Endothelial cell of umbilical vein (primary cell): Measurements from ENCODE around the gene FAM83D. TPM values are rescaled to one million over a fixed set of nuclear protein-coding genes. Genes with fewer than 3 reads are reported as not detected.

ENCODE experiments used
- BruUV-seq: library from RNA; stranded (reverse); fragments of 400-500 nt; replicated peaks from 2 replicates; lab custom pipeline; 2021; lab: Mats Ljungman, UMichigan
- CTCF ChIA-PET: fragments of 300-600, 350-600 bp; sonication (Branson Sonifier 250); formaldehyde crosslinking; loops from one replicate; lab custom pipeline; 2021; ENCODE audit warnings: antibody characterized with exemption, inconsistent platforms; lab: Charles Lee
- POLR2A ChIA-PET: fragments of 300-600, 350-600 bp; sonication (Branson Sonifier 250); formaldehyde crosslinking; loops from one replicate; lab custom pipeline; 2021; ENCODE audit warnings: antibody characterized with exemption, inconsistent platforms; lab: Charles Lee
- DNase-seq: peaks from one replicate; pipeline ENCODE4 v3.0.0-alpha.2; 2011; ENCODE audit warnings: low read depth, low spot score
- FAIRE-seq: peaks from 2 replicates; lab custom pipeline; 2011; peaks lifted over from hg19 to GRCh38; lab: Jason Lieb, UNC
- H2AFZ ChIP-seq: 2 replicates; pipeline ENCODE4 v1.6.0; 2012; ENCODE audit warnings: low read depth, low read length, control low read depth, inconsistent platforms
- H3K27ac ChIP-seq: 2 replicates; pipeline ENCODE4 v1.5.1; 2011; ENCODE audit warnings: low read depth, mild to moderate bottlenecking, control low read depth, low read length, moderate library complexity; ENCODE audit not compliant: insufficient read depth
- H3K27me3 ChIP-seq, 2 experiments: 2 replicates each; pipeline versions ENCODE4 v1.6.0 to v1.6.1; 2011; ENCODE audit warnings: low read length in 2 of 2, mixed read lengths in 1 of 2; ENCODE audit not compliant: control insufficient read depth in 2 of 2, insufficient read depth in 2 of 2
- H3K36me3 ChIP-seq, 2 experiments: 2 replicates in 1 of 2; 3 replicates in 1 of 2; pipeline ENCODE4 v1.5.1; 2011; ENCODE audit warnings: low read length in 2 of 2, mild to moderate bottlenecking in 1 of 2, moderate library complexity in 1 of 2; ENCODE audit not compliant: control insufficient read depth in 2 of 2, insufficient read depth in 2 of 2; ENCODE audit errors: extremely low read depth in 1 of 2
- H3K4me1 ChIP-seq: 3 replicates; pipeline ENCODE4 v1.5.1; 2011; ENCODE audit warnings: mild to moderate bottlenecking, low read length; ENCODE audit not compliant: control insufficient read depth, insufficient read depth; ENCODE audit errors: extremely low read depth
- H3K4me2 ChIP-seq: 2 replicates; pipeline ENCODE4 v1.6.1; 2011; ENCODE audit warnings: low read length, control low read depth, mixed read lengths; ENCODE audit not compliant: insufficient read depth
- H3K4me3 ChIP-seq, 3 experiments: fragments of 200-600 bp in 1 of 3; sonication (generic), shearing (Covaris generic) in 1 of 3; replicated peaks in 1 of 3; 2 replicates each; pipeline ENCODE4 v1.5.1; 2011 to 2016; ENCODE audit warnings: control low read depth in 3 of 3, low read length in 3 of 3, mild to moderate bottlenecking in 2 of 3, inconsistent platforms in 1 of 3, low read depth in 1 of 3, moderate library complexity in 1 of 3; ENCODE audit not compliant: insufficient read depth in 1 of 3
- H3K79me2 ChIP-seq: 2 replicates; pipeline ENCODE4 v1.6.0; 2012; ENCODE audit warnings: low read length, inconsistent platforms; ENCODE audit not compliant: control insufficient read depth, insufficient read depth
- H3K9ac ChIP-seq: replicated peaks from 2 replicates; pipeline ENCODE3; 2011; ENCODE audit warnings: low read length, control low read depth; ENCODE audit not compliant: insufficient read depth; ENCODE audit errors: extremely low read depth
- H3K9me1 ChIP-seq: replicated peaks from 3 replicates; pipeline ENCODE4 v1.6.0; 2011; ENCODE audit warnings: mild to moderate bottlenecking, low read length; ENCODE audit not compliant: control insufficient read depth, insufficient read depth; ENCODE audit errors: extremely low read depth
- H3K9me3 ChIP-seq: replicated peaks from 2 replicates; pipeline ENCODE4 v1.5.1; 2012; ENCODE audit warnings: low read length, inconsistent platforms; ENCODE audit not compliant: control insufficient read depth, insufficient read depth
- H4K20me1 ChIP-seq: replicated peaks from 2 replicates; pipeline ENCODE3; 2011; ENCODE audit warnings: mild to moderate bottlenecking, low read length; ENCODE audit not compliant: control insufficient read depth, insufficient read depth; ENCODE audit errors: extremely low read depth
- EZH2 ChIP-seq: IDR thresholded peaks from 2 replicates; pipeline ENCODE4 v1.6.1; 2012; ENCODE audit warnings: borderline replicate concordance, low read depth, mild to moderate bottlenecking, moderate library complexity, low read length, inconsistent platforms; ENCODE audit not compliant: severe bottlenecking
- FOS ChIP-seq: IDR thresholded peaks from 2 replicates; pipeline ENCODE4 v1.6.1; 2011; ENCODE audit warnings: mild to moderate bottlenecking, low read length, moderate library complexity, borderline replicate concordance; ENCODE audit not compliant: insufficient read depth
- GATA2 ChIP-seq: IDR thresholded peaks from 2 replicates; pipeline ENCODE4 v1.7.0; 2011; ENCODE audit warnings: low read depth, mild to moderate bottlenecking, moderate library complexity, mixed read lengths, low read length; ENCODE audit not compliant: insufficient read length, insufficient read depth
- JUN ChIP-seq: IDR thresholded peaks from 2 replicates; pipeline ENCODE4 v1.6.1; 2011; ENCODE audit warnings: borderline replicate concordance, low read depth; ENCODE audit not compliant: insufficient read length, insufficient read depth
- MYC ChIP-seq: IDR thresholded peaks from one replicate; pipeline ENCODE4 v1.6.1; 2011; ENCODE audit warnings: mild to moderate bottlenecking, low read depth, low read length
- POLR2A ChIP-seq: IDR thresholded peaks from 2 replicates; pipeline ENCODE4 v1.6.1; 2012; ENCODE audit warnings: low read depth, mild to moderate bottlenecking, control low read depth, low read length
- POLR2AphosphoS5 ChIP-seq: IDR thresholded peaks from 2 replicates; pipeline ENCODE4 v1.6.1; 2012; ENCODE audit warnings: low read depth, mild to moderate bottlenecking, control low read depth, low read length, moderate library complexity; ENCODE audit not compliant: insufficient read depth
- dilution Hi-C: fragments of 300-500 bp; cut with MboI; formaldehyde crosslinking; loops from one replicate; pipeline ENCODE4 v1.15.0; 2019; ENCODE audit warnings: low sequenced_read_pairs; ENCODE audit not compliant: extremely low pct_ligation_motif_present
- intact Hi-C: fragments of 100-400 bp; cut with micrococcal nuclease; formaldehyde crosslinking; loops from one replicate; pipeline ENCODE4 v1.10.0; 2022
- polyA plus RNA-seq, 4 experiments: library from polyadenylated mRNA; depleted of rRNA in 3 of 4; stranded (reverse) in 3 of 4; unstranded in 1 of 4; fragments of >200 nt; gene quantifications; 2 replicates each; pipeline versions ENCODE4 v1.2.1 to v1.2.3, GENCODE V29; 2011 to 2012; ENCODE audit warnings: missing spikeins in 1 of 4
- total RNA-seq: library from RNA; stranded (reverse); gene quantifications from 2 replicates; pipeline ENCODE4 v1.2.3, GENCODE V29; 2021
- TF ChIP-seq, protein P1 (sequence below): IDR thresholded peaks from 2 replicates; pipeline ENCODE4 v1.6.1; 2011; ENCODE audit not compliant: insufficient read depth, insufficient read length
- TF ChIP-seq, protein P2 (sequence below), 2 donors: IDR thresholded peaks; 1 replicate in 1 of 2; 2 replicates in 1 of 2; pipeline ENCODE4 v1.5.1; 2011; ENCODE audit warnings: low read length in 2 of 2, mild to moderate bottlenecking in 2 of 2, moderate library complexity in 2 of 2, control low read depth in 1 of 2, inconsistent platforms in 1 of 2, low read depth in 1 of 2; ENCODE audit not compliant: insufficient read depth in 1 of 2; ENCODE audit errors: extremely low read depth in 1 of 2

FAM83D gene
- total and polyA plus RNA-seq, 2 donors (not counting 3 experiments of a cell fraction or from before 2014, with no cell fraction given) = 41.0 to 46.0 TPM

DNA sequence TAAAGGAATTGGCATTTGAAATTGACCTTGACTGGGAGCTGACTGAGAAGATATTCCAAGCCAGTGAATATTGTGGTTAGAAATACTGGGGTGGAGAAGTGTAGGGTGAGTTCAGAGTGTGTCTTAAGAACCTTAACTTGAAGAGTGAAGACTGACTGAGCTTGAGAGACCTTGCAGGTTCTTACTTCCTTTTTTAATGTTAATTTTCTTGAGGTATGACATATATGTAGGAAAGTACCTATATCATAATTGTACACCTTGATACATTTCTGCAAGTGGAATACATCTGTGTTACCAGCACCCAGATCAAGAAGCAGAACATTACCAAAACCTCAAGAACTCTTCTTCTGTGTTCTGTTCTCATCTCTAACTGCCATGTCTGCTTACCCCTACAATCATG is 46.9 kb downstream of the FAM83D start:
- POLR2A ChIA-PET = interaction anchor here (1.0 kb wide), 1 partner anchor 11 kb away, joined by 3 read pairs; the partner anchor contains the start of gene DHX35
- no peaks in the 10 kb centered on the region for H4K20me1 ChIP-seq
- H3K9me3 ChIP-seq = no peaks in the 10 kb centered on the region
- H3K36me3 ChIP-seq = peaks cover 0 to 4% of the 10 kb centered on the region in 2 experiments
- peaks cover 11% of the 10 kb centered on the region for H3K79me2 ChIP-seq
- H3K27me3 ChIP-seq = no peaks in the 10 kb centered on the region
- H3K4me2 ChIP-seq = no peak overlapping the region
- CTCF ChIA-PET = interaction anchor here (1.0 kb wide), 1 partner anchor 16 kb away, joined by 4 read pairs; no protein-coding TSS in a partner anchor
- FAIRE-seq (no peak), DNase-seq (no peak)
- H3K9ac ChIP-seq = no peak overlapping the region
- intact Hi-C loops (no loop called here), dilution Hi-C loops (no loop called here)
- peaks cover 6% of the 10 kb centered on the region for H3K4me1 ChIP-seq
- H3K4me3 ChIP-seq = no peak overlapping the region
- no peak for TF ChIP-seq POLR2AphosphoS5
- TF ChIP-seq, protein P1, sequence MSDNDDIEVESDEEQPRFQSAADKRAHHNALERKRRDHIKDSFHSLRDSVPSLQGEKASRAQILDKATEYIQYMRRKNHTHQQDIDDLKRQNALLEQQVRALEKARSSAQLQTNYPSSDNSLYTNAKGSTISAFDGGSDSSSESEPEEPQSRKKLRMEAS = no peak
- no peak for TF ChIP-seq GATA2
- TF ChIP-seq FOS = no peak
- no peak for TF ChIP-seq JUN
- no peak for TF ChIP-seq MYC
- TF ChIP-seq, protein P2, sequence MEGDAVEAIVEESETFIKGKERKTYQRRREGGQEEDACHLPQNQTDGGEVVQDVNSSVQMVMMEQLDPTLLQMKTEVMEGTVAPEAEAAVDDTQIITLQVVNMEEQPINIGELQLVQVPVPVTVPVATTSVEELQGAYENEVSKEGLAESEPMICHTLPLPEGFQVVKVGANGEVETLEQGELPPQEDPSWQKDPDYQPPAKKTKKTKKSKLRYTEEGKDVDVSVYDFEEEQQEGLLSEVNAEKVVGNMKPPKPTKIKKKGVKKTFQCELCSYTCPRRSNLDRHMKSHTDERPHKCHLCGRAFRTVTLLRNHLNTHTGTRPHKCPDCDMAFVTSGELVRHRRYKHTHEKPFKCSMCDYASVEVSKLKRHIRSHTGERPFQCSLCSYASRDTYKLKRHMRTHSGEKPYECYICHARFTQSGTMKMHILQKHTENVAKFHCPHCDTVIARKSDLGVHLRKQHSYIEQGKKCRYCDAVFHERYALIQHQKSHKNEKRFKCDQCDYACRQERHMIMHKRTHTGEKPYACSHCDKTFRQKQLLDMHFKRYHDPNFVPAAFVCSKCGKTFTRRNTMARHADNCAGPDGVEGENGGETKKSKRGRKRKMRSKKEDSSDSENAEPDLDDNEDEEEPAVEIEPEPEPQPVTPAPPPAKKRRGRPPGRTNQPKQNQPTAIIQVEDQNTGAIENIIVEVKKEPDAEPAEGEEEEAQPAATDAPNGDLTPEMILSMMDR (IDR thresholded peaks at IDR 0.05; ENCODE audit: extremely low read depth in 1 of 2, insufficient read depth in 1 of 2, low read depth in 1 of 2, low read length in 2 of 2) = no peak
- no peak for TF ChIP-seq EZH2
- no peak for TF ChIP-seq POLR2A
- H2AFZ ChIP-seq = no peak overlapping the region
- H3K9me1 ChIP-seq = no peaks in the 10 kb centered on the region
- no TSS peak for BruUV-seq
- no peak overlapping the region for H3K27ac ChIP-seq
